Endodermal cell (in vitro differentiated cells): ENCODE measurements around the gene ALAD. TPM values are rescaled to one million over a fixed set of nuclear protein-coding genes. Genes with fewer than 3 reads are reported as not detected.

Source experiments
- DNase-seq: peaks from one replicate; pipeline ENCODE4 v3.0.0-alpha.2; 2017
- H3K27ac ChIP-seq: 2 replicates; pipeline ENCODE4 v1.5.1; 2013; ENCODE audit warnings: mild to moderate bottlenecking, low read depth, low read length, moderate library complexity
- H3K27me3 ChIP-seq: 2 replicates; pipeline ENCODE4 v1.6.1; 2013; ENCODE audit warnings: mild to moderate bottlenecking, low read length, moderate library complexity; ENCODE audit not compliant: insufficient read depth, control insufficient read depth, poor library complexity, severe bottlenecking
- H3K36me3 ChIP-seq: 2 replicates; pipeline ENCODE4 v1.7.0; 2013; ENCODE audit warnings: mild to moderate bottlenecking, low read length, moderate library complexity; ENCODE audit not compliant: control insufficient read depth, insufficient read depth
- H3K4me1 ChIP-seq: one replicate; pipeline ENCODE4 v1.7.0; 2013; ENCODE audit warnings: low read length; ENCODE audit not compliant: control insufficient read depth, insufficient read depth
- H3K4me3 ChIP-seq: 2 replicates; pipeline ENCODE4 v1.5.1; 2013; ENCODE audit warnings: mild to moderate bottlenecking, low read length, moderate library complexity
- H3K9ac ChIP-seq: 2 replicates; pipeline ENCODE4 v1.6.1; 2013; ENCODE audit warnings: mild to moderate bottlenecking, low read length, moderate library complexity; ENCODE audit not compliant: poor library complexity, severe bottlenecking; ENCODE audit errors: extremely low read depth
- H3K9me3 ChIP-seq: 2 replicates; pipeline ENCODE4 v1.6.1; 2013; ENCODE audit warnings: mild to moderate bottlenecking, low read length, moderate library complexity; ENCODE audit not compliant: control insufficient read depth
- H3K27ac Mint-ChIP-seq: 2 replicates; pipeline ENCODE4 v1.8.0; 2020; ENCODE audit warnings: mixed read lengths
- H3K27me3 Mint-ChIP-seq: 2 replicates; pipeline ENCODE4 v1.8.0; 2021; ENCODE audit warnings: mild to moderate bottlenecking, mixed read lengths; ENCODE audit not compliant: insufficient read depth
- H3K36me3 Mint-ChIP-seq: 2 replicates; pipeline ENCODE4 v1.8.0; 2020; ENCODE audit warnings: low read depth, mixed read lengths
- H3K4me1 Mint-ChIP-seq: 2 replicates; pipeline ENCODE4 v1.8.0; 2020; ENCODE audit warnings: mixed read lengths
- H3K4me3 Mint-ChIP-seq: 2 replicates; pipeline ENCODE4 v1.8.0; 2020; ENCODE audit warnings: mild to moderate bottlenecking, moderate library complexity, mixed read lengths
- H3K9me3 Mint-ChIP-seq: 2 replicates; pipeline ENCODE4 v1.8.0; 2020; ENCODE audit warnings: mild to moderate bottlenecking, mixed read lengths
- WGBS, 2 experiments: methylation state at CpG; one replicate each; pipeline versions ENCODE4 v1.1.5 to v1.1.7; 2013; ENCODE audit warnings: missing lambda C conversion rate in 2 of 2, mixed read lengths in 1 of 2; ENCODE audit not compliant: insufficient coverage in 1 of 2, insufficient read length in 1 of 2; 5-methylcytosine and 5-hydroxymethylcytosine counted together
- total RNA-seq, 2 donors: library from RNA; stranded (reverse); fragmentation: NEBNext Ultra II Directional in 1 of 2; extraction: Animal tissue kit (Norgen Biotek cat#: 25700) in 1 of 2; gene quantifications; 2 replicates in 1 of 2; 3 replicates in 1 of 2; pipeline ENCODE4 v1.2.1, GENCODE V29; 2021
- TF ChIP-seq, protein P1 (sequence below): fragments of 200-600 bp; sonication (generic); conservative IDR thresholded peaks from 2 replicates; pipeline ENCODE4 v1.5.0; 2021; ENCODE audit warnings: antibody characterized with exemption, mild to moderate bottlenecking

Gene ALAD
- total RNA-seq, 2 donors from 2014 or later, result 40.4 to 51.9 TPM

DNA sequence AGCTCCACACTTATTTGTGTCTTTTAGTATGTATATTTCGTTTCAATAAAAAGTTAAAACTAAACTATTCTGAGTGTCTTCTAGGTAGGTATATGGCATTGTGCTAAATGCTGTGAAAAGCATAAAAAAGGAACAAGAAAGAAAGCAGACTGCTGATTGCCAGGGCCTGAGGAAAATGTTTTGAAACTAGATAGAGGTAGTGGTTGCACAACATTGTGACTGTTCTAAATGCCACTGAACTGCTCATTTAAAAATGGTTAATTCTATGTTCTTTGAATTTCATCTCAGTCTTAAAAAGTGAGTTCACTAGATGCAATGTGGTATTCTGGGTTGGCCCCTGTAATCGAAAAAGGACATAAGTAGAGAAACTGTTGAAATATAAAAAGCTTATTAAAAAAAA is 2.6 kb upstream of the ALAD start:
- Mint-ChIP-seq H3K4me1 (peaks cover 26% of the 10 kb centered on the region), H3K27me3 (no peaks in the 10 kb centered on the region), H3K27ac (no peak overlapping the region), H3K9me3 (no peaks in the 10 kb centered on the region), H3K36me3 (peaks cover 15% of the 10 kb centered on the region), H3K4me3 (no peak overlapping the region)
- Histone ChIP-seq H3K9me3 (no peaks in the 10 kb centered on the region), H3K4me1 (peaks cover 3% of the 10 kb centered on the region), H3K9ac (no peak overlapping the region), H3K27me3 (no peaks in the 10 kb centered on the region), H3K27ac (no peak overlapping the region), H3K36me3 (peaks cover 23% of the 10 kb centered on the region), H3K4me3 (no peak overlapping the region)
- DNase-seq, result no peak
- WGBS, 2 experiments, result 85 to 86% methylated on average over 1 of the region's 2 CpGs
- TF ChIP-seq, protein P1, sequence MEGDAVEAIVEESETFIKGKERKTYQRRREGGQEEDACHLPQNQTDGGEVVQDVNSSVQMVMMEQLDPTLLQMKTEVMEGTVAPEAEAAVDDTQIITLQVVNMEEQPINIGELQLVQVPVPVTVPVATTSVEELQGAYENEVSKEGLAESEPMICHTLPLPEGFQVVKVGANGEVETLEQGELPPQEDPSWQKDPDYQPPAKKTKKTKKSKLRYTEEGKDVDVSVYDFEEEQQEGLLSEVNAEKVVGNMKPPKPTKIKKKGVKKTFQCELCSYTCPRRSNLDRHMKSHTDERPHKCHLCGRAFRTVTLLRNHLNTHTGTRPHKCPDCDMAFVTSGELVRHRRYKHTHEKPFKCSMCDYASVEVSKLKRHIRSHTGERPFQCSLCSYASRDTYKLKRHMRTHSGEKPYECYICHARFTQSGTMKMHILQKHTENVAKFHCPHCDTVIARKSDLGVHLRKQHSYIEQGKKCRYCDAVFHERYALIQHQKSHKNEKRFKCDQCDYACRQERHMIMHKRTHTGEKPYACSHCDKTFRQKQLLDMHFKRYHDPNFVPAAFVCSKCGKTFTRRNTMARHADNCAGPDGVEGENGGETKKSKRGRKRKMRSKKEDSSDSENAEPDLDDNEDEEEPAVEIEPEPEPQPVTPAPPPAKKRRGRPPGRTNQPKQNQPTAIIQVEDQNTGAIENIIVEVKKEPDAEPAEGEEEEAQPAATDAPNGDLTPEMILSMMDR, result no peak

DNA sequence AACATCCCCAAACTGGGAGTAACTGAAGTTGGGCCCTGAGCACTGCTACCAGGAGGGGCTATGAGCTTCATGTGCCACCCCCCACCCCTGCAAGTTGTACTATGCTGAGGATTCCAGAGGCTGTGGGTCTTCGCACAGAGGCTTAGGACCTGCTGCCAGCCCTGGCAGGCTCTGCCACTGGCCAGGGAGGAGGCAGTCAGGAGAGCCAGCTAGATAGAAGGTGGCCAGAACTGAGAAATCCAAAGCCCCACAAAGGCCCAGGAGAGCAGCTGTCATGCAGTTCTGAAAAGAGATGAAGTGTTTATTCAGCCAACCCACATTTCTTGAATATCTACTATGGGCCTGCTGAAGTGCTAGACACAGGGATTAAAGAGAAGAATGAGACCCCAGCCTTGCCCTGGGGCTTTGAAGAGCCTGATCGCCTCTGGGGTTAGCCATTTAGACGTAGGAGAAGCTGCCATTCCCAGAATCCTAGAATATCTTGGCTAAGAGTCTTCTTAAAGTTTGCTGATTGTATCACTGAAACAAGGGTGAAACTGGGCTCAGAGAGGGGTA is 1.4 kb downstream of the ALAD start:
- Histone ChIP-seq H3K9ac (peak overlapping the region; percentile 72), H3K9me3 (no peaks in the 10 kb centered on the region), H3K4me1 (peaks cover 8% of the 10 kb centered on the region), H3K4me3 (peak overlapping the region; percentile 88), H3K36me3 (peaks cover 37% of the 10 kb centered on the region), H3K27me3 (no peaks in the 10 kb centered on the region), H3K27ac (no peak overlapping the region)
- peak overlapping the region; percentile 85 for H3K4me3 Mint-ChIP-seq
- no peaks in the 10 kb centered on the region for H3K27me3 Mint-ChIP-seq
- H3K36me3 Mint-ChIP-seq, result peaks cover 17% of the 10 kb centered on the region
- TF ChIP-seq, protein P1, result no peak
- WGBS, 2 experiments, result 66 to 76% methylated on average over 2 to 3 of the region's 3 CpGs
- H3K27ac Mint-ChIP-seq, result peak overlapping the region; percentile 91
- peaks cover 28% of the 10 kb centered on the region for H3K4me1 Mint-ChIP-seq
- DNase-seq, result no peak
- no peaks in the 10 kb centered on the region for H3K9me3 Mint-ChIP-seq

DNA sequence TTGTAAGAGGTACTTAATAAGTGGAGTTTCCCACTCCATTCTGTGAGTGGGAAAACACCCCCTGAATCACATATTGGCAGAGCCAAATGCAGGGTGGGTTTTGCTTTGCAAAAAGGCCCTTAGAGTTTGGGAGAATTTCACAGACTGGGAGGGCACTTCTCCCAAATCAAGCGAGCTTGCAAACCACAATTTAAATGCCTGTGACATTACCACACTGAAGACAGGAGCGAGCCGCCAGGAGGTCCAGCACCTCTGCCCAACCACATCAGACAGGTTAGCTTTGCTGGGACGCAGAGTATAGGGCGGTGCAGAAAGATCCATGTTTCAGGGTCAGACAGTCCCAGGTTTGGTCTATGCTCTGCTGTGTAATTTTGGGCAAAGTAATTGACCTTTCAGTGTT is 2.3 kb downstream of the ALAD start:
- Histone ChIP-seq H3K4me1 (peaks cover 8% of the 10 kb centered on the region), H3K27ac (no peak overlapping the region), H3K9ac (peak overlapping the region; percentile 72), H3K27me3 (no peaks in the 10 kb centered on the region), H3K4me3 (peak overlapping the region; percentile 88), H3K9me3 (no peaks in the 10 kb centered on the region), H3K36me3 (peaks cover 44% of the 10 kb centered on the region)
- 90 to 91% methylated on average over 3 to 5 of the region's 5 CpGs for WGBS, 2 experiments
- peak overlapping the region; percentile 85 for H3K4me3 Mint-ChIP-seq
- H3K9me3 Mint-ChIP-seq, result no peaks in the 10 kb centered on the region
- H3K36me3 Mint-ChIP-seq, result peaks cover 22% of the 10 kb centered on the region
- DNase-seq, result no peak
- peaks cover 28% of the 10 kb centered on the region for H3K4me1 Mint-ChIP-seq
- H3K27me3 Mint-ChIP-seq, result no peaks in the 10 kb centered on the region
- H3K27ac Mint-ChIP-seq, result no peak overlapping the region
- TF ChIP-seq, protein P1, result no peak
